ENCODE measurements around the gene C4orf50.

C4orf50 gene

DNA sequence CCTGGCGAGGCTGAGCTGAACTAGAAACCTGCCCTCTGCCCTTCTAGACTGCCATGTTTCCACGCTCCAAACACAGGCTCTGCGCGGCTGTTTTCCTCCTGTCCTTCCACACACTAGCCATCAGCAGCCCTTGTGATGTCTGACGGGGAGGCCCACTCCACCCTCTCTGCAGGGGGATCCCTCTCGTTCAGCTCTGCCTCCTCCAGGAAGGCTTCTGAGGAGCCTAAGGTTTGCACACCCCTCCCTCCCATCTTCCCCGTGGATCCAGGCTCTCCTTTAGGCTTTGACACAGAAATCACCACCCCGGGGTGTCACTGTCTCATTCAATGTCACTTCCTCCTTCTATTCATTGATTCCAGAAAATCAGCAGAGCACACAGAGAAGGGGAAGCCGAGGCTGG lies 86.7 kb downstream of the C4orf50 start:
- no peak overlapping the region for H3K27ac ChIP-seq (ENCODE audit: low read length)
- H2AFZ ChIP-seq (ENCODE audit: low read length): no peak overlapping the region
- no peak for DNase-seq
- TF ChIP-seq EZH2 (optimal IDR thresholded peaks at IDR 0.05; ENCODE audit: low read depth, low read length) (no peak), EZH2phosphoT487 (IDR thresholded peaks at IDR 0.05; ENCODE audit: low read length) (no peak)
- TF ChIP-seq, protein P1, sequence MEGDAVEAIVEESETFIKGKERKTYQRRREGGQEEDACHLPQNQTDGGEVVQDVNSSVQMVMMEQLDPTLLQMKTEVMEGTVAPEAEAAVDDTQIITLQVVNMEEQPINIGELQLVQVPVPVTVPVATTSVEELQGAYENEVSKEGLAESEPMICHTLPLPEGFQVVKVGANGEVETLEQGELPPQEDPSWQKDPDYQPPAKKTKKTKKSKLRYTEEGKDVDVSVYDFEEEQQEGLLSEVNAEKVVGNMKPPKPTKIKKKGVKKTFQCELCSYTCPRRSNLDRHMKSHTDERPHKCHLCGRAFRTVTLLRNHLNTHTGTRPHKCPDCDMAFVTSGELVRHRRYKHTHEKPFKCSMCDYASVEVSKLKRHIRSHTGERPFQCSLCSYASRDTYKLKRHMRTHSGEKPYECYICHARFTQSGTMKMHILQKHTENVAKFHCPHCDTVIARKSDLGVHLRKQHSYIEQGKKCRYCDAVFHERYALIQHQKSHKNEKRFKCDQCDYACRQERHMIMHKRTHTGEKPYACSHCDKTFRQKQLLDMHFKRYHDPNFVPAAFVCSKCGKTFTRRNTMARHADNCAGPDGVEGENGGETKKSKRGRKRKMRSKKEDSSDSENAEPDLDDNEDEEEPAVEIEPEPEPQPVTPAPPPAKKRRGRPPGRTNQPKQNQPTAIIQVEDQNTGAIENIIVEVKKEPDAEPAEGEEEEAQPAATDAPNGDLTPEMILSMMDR (IDR thresholded peaks at IDR 0.05; ENCODE audit: low read length): no peak
- H3K4me3 ChIP-seq (ENCODE audit: low read length): no peak overlapping the region
- H3K36me3 ChIP-seq (replicated peaks; ENCODE audit: insufficient read depth, low read length): no peaks in the 10 kb centered on the region
- no peaks in the 10 kb centered on the region for H3K9me2 ChIP-seq (replicated peaks; ENCODE audit: insufficient read depth, low read length)
- H3K27me3 ChIP-seq (replicated peaks; ENCODE audit: insufficient read depth, low read length): peaks cover 10% of the 10 kb centered on the region; the same call in 1 of the 2 replicates
- H3K9ac ChIP-seq (ENCODE audit: low read length): no peak overlapping the region
- H3K79me2 ChIP-seq (ENCODE audit: low read length): no peaks in the 10 kb centered on the region
- no peaks in the 10 kb centered on the region for H3K4me1 ChIP-seq (ENCODE audit: low read length)
- no peak overlapping the region for H3K4me2 ChIP-seq (ENCODE audit: low read depth, low read length)
- H3F3A ChIP-seq (ENCODE audit: insufficient read depth, low read length): no peaks in the 10 kb centered on the region
- H3K9me3 ChIP-seq (replicated peaks; ENCODE audit: insufficient read depth, low read length): no peaks in the 10 kb centered on the region
- H4K20me1 ChIP-seq (ENCODE audit: insufficient read depth, low read length): no peaks in the 10 kb centered on the region

GRCh38 chr4:5930876-5931275 lies 87.4 kb downstream of the C4orf50 start:
- no peak overlapping the region for H2AFZ ChIP-seq (ENCODE audit: low read length)
- H3K9ac ChIP-seq (ENCODE audit: low read length): no peak overlapping the region
- no peak overlapping the region for H3K4me3 ChIP-seq (ENCODE audit: low read length)
- no peak overlapping the region for H3K4me2 ChIP-seq (ENCODE audit: low read depth, low read length)
- no peaks in the 10 kb centered on the region for H3K9me2 ChIP-seq (replicated peaks; ENCODE audit: insufficient read depth, low read length)
- H3K79me2 ChIP-seq (ENCODE audit: low read length): no peaks in the 10 kb centered on the region
- no peaks in the 10 kb centered on the region for H3K9me3 ChIP-seq (replicated peaks; ENCODE audit: insufficient read depth, low read length)
- no peaks in the 10 kb centered on the region for H3F3A ChIP-seq (ENCODE audit: insufficient read depth, low read length)
- H3K27me3 ChIP-seq (replicated peaks; ENCODE audit: insufficient read depth, low read length): peaks cover 10% of the 10 kb centered on the region; the same call in 1 of the 2 replicates
- no peak for DNase-seq
- no peaks in the 10 kb centered on the region for H3K4me1 ChIP-seq (ENCODE audit: low read length)
- H3K27ac ChIP-seq (ENCODE audit: low read length): no peak overlapping the region
- no peaks in the 10 kb centered on the region for H3K36me3 ChIP-seq (replicated peaks; ENCODE audit: insufficient read depth, low read length)
- H4K20me1 ChIP-seq (ENCODE audit: insufficient read depth, low read length): no peaks in the 10 kb centered on the region
- TF ChIP-seq EZH2phosphoT487 (IDR thresholded peaks at IDR 0.05; ENCODE audit: low read length): no peak
- TF ChIP-seq, protein P1 (IDR thresholded peaks at IDR 0.05; ENCODE audit: low read length): no peak
- no peak for TF ChIP-seq EZH2 (optimal IDR thresholded peaks at IDR 0.05; ENCODE audit: low read depth, low read length)

DNA sequence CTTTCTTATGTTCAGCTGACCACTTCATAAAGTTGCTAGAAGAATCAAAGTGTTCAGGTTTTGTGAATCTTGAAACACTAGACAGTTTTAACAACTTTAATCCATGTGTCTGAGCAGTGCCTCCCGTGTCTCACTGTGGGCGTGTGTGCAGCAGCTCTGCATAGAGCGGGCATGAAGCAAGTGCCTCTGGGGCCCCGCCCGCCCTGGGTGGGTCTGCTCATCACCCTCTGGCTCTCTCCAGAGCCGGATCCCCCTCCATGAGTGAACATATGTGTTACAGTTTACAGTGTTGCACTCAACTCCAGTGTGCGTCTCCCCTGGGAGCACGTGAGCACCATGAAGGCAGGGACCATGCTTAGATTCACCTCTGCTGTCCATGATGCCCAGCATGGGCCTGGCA lies 87.8 kb downstream of the C4orf50 start:
- no peak for DNase-seq
- no peak overlapping the region for H2AFZ ChIP-seq (ENCODE audit: low read length)
- no peaks in the 10 kb centered on the region for H3K79me2 ChIP-seq (ENCODE audit: low read length)
- H3K36me3 ChIP-seq (replicated peaks; ENCODE audit: insufficient read depth, low read length): no peaks in the 10 kb centered on the region
- H3K4me1 ChIP-seq (ENCODE audit: low read length): no peaks in the 10 kb centered on the region
- H4K20me1 ChIP-seq (ENCODE audit: insufficient read depth, low read length): no peaks in the 10 kb centered on the region
- H3K27ac ChIP-seq (ENCODE audit: low read length): no peak overlapping the region
- no peaks in the 10 kb centered on the region for H3K9me3 ChIP-seq (replicated peaks; ENCODE audit: insufficient read depth, low read length)
- H3K4me2 ChIP-seq (ENCODE audit: low read depth, low read length): no peak overlapping the region
- H3K9me2 ChIP-seq (replicated peaks; ENCODE audit: insufficient read depth, low read length): no peaks in the 10 kb centered on the region
- TF ChIP-seq, protein P1 (IDR thresholded peaks at IDR 0.05; ENCODE audit: low read length): no peak
- TF ChIP-seq EZH2 (optimal IDR thresholded peaks at IDR 0.05; ENCODE audit: low read depth, low read length) (no peak), EZH2phosphoT487 (IDR thresholded peaks at IDR 0.05; ENCODE audit: low read length) (no peak)
- peaks cover 10% of the 10 kb centered on the region; the same call in 1 of the 2 replicates for H3K27me3 ChIP-seq (replicated peaks; ENCODE audit: insufficient read depth, low read length)
- H3F3A ChIP-seq (ENCODE audit: insufficient read depth, low read length): no peaks in the 10 kb centered on the region
- no peak overlapping the region for H3K9ac ChIP-seq (ENCODE audit: low read length)
- no peak overlapping the region for H3K4me3 ChIP-seq (ENCODE audit: low read length)
